B cell (primary cell): ENCODE measurements around the gene EIF3M. TPM values are rescaled to one million over a fixed set of nuclear protein-coding genes. Genes with fewer than 3 reads are reported as not detected.

Experiments used
- ATAC-seq: fragments of 200-7000 bp; cut with Tn5 transposase; one replicate; pipeline ENCODE4 v1.10.0; 2021; ENCODE audit warnings: low read depth, mild to moderate bottlenecking, moderate number of reproducible peaks, moderate library complexity
- CTCF ChIA-PET: fragments of 350-600 bp; sonication (Branson Sonifier 250); formaldehyde crosslinking; loops from one replicate; lab custom pipeline; 2021; ENCODE audit warnings: antibody characterized with exemption, inconsistent platforms; lab: Charles Lee
- POLR2A ChIA-PET: fragments of 350-600 bp; sonication (Branson Sonifier 250); formaldehyde crosslinking; loops from one replicate; lab custom pipeline; 2021; ENCODE audit warnings: antibody characterized with exemption; lab: Charles Lee
- DNase-seq: peaks from one replicate; pipeline ENCODE4 v3.0.0; 2013
- H2AFZ ChIP-seq: 2 replicates; pipeline ENCODE4 v1.6.1; 2012; ENCODE audit warnings: mild to moderate bottlenecking, low read depth, low read length; ENCODE audit not compliant: insufficient read depth, poor library complexity, severe bottlenecking
- H3K27ac ChIP-seq, 2 donors: 1 replicate in 1 of 2; 2 replicates in 1 of 2; pipeline ENCODE4 v1.5.1; 2012 to 2013; ENCODE audit warnings: low read length in 2 of 2, mild to moderate bottlenecking in 2 of 2, moderate library complexity in 1 of 2
- H3K27me3 ChIP-seq, 4 experiments: fragments of 200-600 bp in 1 of 4; sonication (generic) in 1 of 4; replicated peaks in 1 of 4; 1 replicate in 2 of 4; 2 replicates in 2 of 4; pipeline versions ENCODE4 v1.6.1 to v1.7.0; 2013 to 2016; ENCODE audit warnings: low read length in 3 of 4, mild to moderate bottlenecking in 2 of 4, mixed read lengths in 1 of 4, moderate library complexity in 1 of 4; ENCODE audit not compliant: insufficient read depth in 4 of 4, control insufficient read depth in 3 of 4; ENCODE audit errors: control extremely low read depth in 1 of 4
- H3K36me3 ChIP-seq, 2 experiments: replicated peaks in 1 of 2; 1 replicate in 1 of 2; 2 replicates in 1 of 2; pipeline versions ENCODE4 v1.6.1 to v1.7.1; 2013; ENCODE audit warnings: low read length in 1 of 2; ENCODE audit not compliant: insufficient read depth in 2 of 2, control insufficient read depth in 1 of 2; ENCODE audit errors: control extremely low read depth in 1 of 2, extremely low read depth in 1 of 2
- H3K4me1 ChIP-seq, 2 donors: fragments of 200-600 bp in 1 of 2; sonication (generic) in 1 of 2; 1 replicate in 1 of 2; 2 replicates in 1 of 2; pipeline versions ENCODE4 v1.5.1 to v1.6.1; 2013 to 2017; ENCODE audit warnings: low read length in 2 of 2; ENCODE audit not compliant: control insufficient read depth in 2 of 2, insufficient read depth in 2 of 2
- H3K4me2 ChIP-seq: replicated peaks from 2 replicates; pipeline ENCODE3; 2012; ENCODE audit warnings: mild to moderate bottlenecking, low read depth, low read length; ENCODE audit not compliant: poor library complexity, severe bottlenecking
- H3K4me3 ChIP-seq, 5 experiments: fragments of 200-600 bp in 1 of 5; sonication (generic) in 1 of 5; 1 replicate in 3 of 5; 2 replicates in 2 of 5; pipeline versions ENCODE4 v1.5.1 to v1.7.0; 2011 to 2016; ENCODE audit warnings: low read length in 4 of 5, mild to moderate bottlenecking in 4 of 5, low read depth in 2 of 5, control low read depth in 1 of 5, moderate library complexity in 1 of 5; ENCODE audit not compliant: insufficient read depth in 1 of 5; ENCODE audit errors: control extremely low read depth in 1 of 5, extremely low read depth in 1 of 5
- H3K79me2 ChIP-seq: fragments of 200-600 bp; sonication (generic); one replicate; pipeline ENCODE4 v1.6.0; 2016; ENCODE audit warnings: low read length; ENCODE audit not compliant: control insufficient read depth, insufficient read depth
- H3K9ac ChIP-seq: fragments of 200-600 bp; sonication (generic); 2 replicates; pipeline ENCODE4 v1.6.1; 2017; ENCODE audit warnings: mild to moderate bottlenecking, low read length, moderate library complexity
- H3K9me3 ChIP-seq, 3 donors: one replicate each; pipeline versions ENCODE4 v1.6.1 to v1.7.1; 2013; ENCODE audit warnings: low read length in 2 of 3; ENCODE audit not compliant: control insufficient read depth in 2 of 3, insufficient read depth in 1 of 3; ENCODE audit errors: control extremely low read depth in 1 of 3
- H4K20me1 ChIP-seq: 2 replicates; pipeline ENCODE4 v1.6.0; 2012; ENCODE audit warnings: mild to moderate bottlenecking, low read length; ENCODE audit not compliant: insufficient read depth, control insufficient read depth, poor library complexity, severe bottlenecking
- H3K27ac Mint-ChIP-seq: one replicate; pipeline ENCODE4 v1.8.0; 2021; ENCODE audit warnings: mixed read lengths
- H3K27me3 Mint-ChIP-seq: one replicate; pipeline ENCODE4 v1.8.0; 2021; ENCODE audit warnings: mixed read lengths
- H3K4me1 Mint-ChIP-seq: one replicate; pipeline ENCODE4 v1.8.0; 2021; ENCODE audit warnings: mixed read lengths
- H3K4me3 Mint-ChIP-seq: one replicate; pipeline ENCODE4 v1.8.0; 2021; ENCODE audit warnings: mixed read lengths
- H3K9me3 Mint-ChIP-seq: one replicate; pipeline ENCODE4 v1.8.0; 2022; ENCODE audit warnings: mixed read lengths; ENCODE audit not compliant: insufficient read depth
- EZH2 ChIP-seq: IDR thresholded peaks from 2 replicates; pipeline ENCODE4 v1.6.1; 2012; ENCODE audit warnings: borderline replicate concordance, low read depth, mild to moderate bottlenecking, moderate library complexity, low read length; ENCODE audit not compliant: insufficient read depth, poor library complexity, severe bottlenecking
- WGBS: methylation state at CpG from one replicate; pipeline ENCODE4 v1.1.5; 2013; ENCODE audit warnings: missing lambda C conversion rate; ENCODE audit not compliant: insufficient coverage; 5-methylcytosine and 5-hydroxymethylcytosine counted together
- intact Hi-C: fragments of 100-400 bp; cut with micrococcal nuclease; formaldehyde crosslinking; loops from one replicate; pipeline ENCODE4 v1.10.0; 2022
- polyA plus RNA-seq: library from polyadenylated mRNA; depleted of rRNA; stranded (reverse); fragments of >200 nt; gene quantifications from 2 replicates; pipeline ENCODE4 v1.2.3, GENCODE V29; 2012
- total RNA-seq, 2 donors: library from RNA; stranded (reverse); fragments of 120-200 nt in 1 of 2; gene quantifications; 1 replicate in 1 of 2; 2 replicates in 1 of 2; pipeline versions ENCODE4 v1.2.3 to v1.2.4, GENCODE V29; 2013 to 2022
- TF ChIP-seq, protein P1 (sequence below): fragments of 200-600 bp; IDR thresholded peaks from one replicate; pipeline ENCODE4 v1.8.0; 2022; ENCODE audit warnings: antibody characterized with exemption, mild to moderate bottlenecking

Gene EIF3M
- total and polyA plus RNA-seq, 2 donors (not counting 1 experiment from before 2014, with no cell fraction given), result 147 to 174 TPM

GRCh38 chr11:32571039-32571438, 12.6 kb upstream of the EIF3M start:
- no peak for ATAC-seq
- 94% methylated on average over 10 of the region's 10 CpGs for WGBS
- Mint-ChIP-seq H3K4me3 (no peak overlapping the region), H3K27ac (no peak overlapping the region), H3K27me3 (peaks cover 24% of the 10 kb centered on the region), H3K9me3 (no peaks in the 10 kb centered on the region), H3K4me1 (peaks cover 4% of the 10 kb centered on the region)
- Histone ChIP-seq H3K9ac (no peak overlapping the region), H3K4me2 (no peak overlapping the region), H3K4me3 (no peak overlapping the region), H4K20me1 (no peaks in the 10 kb centered on the region), H3K9me3 (no peaks in the 10 kb centered on the region), H2AFZ (no peak overlapping the region), H3K4me1 (no peaks in the 10 kb centered on the region), H3K36me3 (no peaks in the 10 kb centered on the region), H3K27ac (no peak overlapping the region), H3K79me2 (no peaks in the 10 kb centered on the region), H3K27me3 (peaks cover 0 to 3% (median 0%) of the 10 kb centered on the region in 4 experiments)
- TF ChIP-seq, protein P1, sequence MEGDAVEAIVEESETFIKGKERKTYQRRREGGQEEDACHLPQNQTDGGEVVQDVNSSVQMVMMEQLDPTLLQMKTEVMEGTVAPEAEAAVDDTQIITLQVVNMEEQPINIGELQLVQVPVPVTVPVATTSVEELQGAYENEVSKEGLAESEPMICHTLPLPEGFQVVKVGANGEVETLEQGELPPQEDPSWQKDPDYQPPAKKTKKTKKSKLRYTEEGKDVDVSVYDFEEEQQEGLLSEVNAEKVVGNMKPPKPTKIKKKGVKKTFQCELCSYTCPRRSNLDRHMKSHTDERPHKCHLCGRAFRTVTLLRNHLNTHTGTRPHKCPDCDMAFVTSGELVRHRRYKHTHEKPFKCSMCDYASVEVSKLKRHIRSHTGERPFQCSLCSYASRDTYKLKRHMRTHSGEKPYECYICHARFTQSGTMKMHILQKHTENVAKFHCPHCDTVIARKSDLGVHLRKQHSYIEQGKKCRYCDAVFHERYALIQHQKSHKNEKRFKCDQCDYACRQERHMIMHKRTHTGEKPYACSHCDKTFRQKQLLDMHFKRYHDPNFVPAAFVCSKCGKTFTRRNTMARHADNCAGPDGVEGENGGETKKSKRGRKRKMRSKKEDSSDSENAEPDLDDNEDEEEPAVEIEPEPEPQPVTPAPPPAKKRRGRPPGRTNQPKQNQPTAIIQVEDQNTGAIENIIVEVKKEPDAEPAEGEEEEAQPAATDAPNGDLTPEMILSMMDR, result no peak
- no peak for TF ChIP-seq EZH2
- no peak for DNase-seq
- CTCF ChIA-PET, result no interaction called here
- intact Hi-C loops, result no loop called here
- POLR2A ChIA-PET, result no interaction called here

GRCh38 chr11:32573228-32573627, 10.4 kb upstream of the EIF3M start:
- no peak overlapping the region for H3K27ac Mint-ChIP-seq
- no peaks in the 10 kb centered on the region for H4K20me1 ChIP-seq
- H3K79me2 ChIP-seq, result no peaks in the 10 kb centered on the region
- peaks cover 23% of the 10 kb centered on the region for H3K27me3 Mint-ChIP-seq
- no peak overlapping the region for H2AFZ ChIP-seq
- H3K27ac ChIP-seq, result no peak overlapping the region
- H3K4me1 ChIP-seq, result no peaks in the 10 kb centered on the region
- no peak for ATAC-seq
- H3K4me1 Mint-ChIP-seq, result no peaks in the 10 kb centered on the region
- peaks cover 0 to 3% (median 0%) of the 10 kb centered on the region in 4 experiments for H3K27me3 ChIP-seq
- no peaks in the 10 kb centered on the region for H3K9me3 Mint-ChIP-seq
- TF ChIP-seq, protein P1, result no peak
- TF ChIP-seq EZH2, result no peak
- POLR2A ChIA-PET, result no interaction called here
- no peak overlapping the region for H3K4me3 ChIP-seq
- H3K36me3 ChIP-seq, result no peaks in the 10 kb centered on the region
- H3K4me2 ChIP-seq, result no peak overlapping the region
- H3K9ac ChIP-seq, result no peak overlapping the region
- no peak overlapping the region for H3K4me3 Mint-ChIP-seq
- CTCF ChIA-PET, result no interaction called here
- WGBS, result 59% methylated on average over 2 of the region's 4 CpGs
- no peak for DNase-seq
- H3K9me3 ChIP-seq, result no peaks in the 10 kb centered on the region
- intact Hi-C loops, result no loop called here
